Cardiac septum (tissue), 1 donor: Measurements from ENCODE around the gene HDAC11. TPM values are rescaled to one million over a fixed set of nuclear protein-coding genes. Genes with fewer than 3 reads are reported as not detected.
"Not testable (repeated sequence)": the region's sequence is repeated elsewhere in the genome, so short reads cannot be mapped to it uniquely, and the experiment has no call there.

Source experiments
- DNase-seq: peaks from one replicate; pipeline ENCODE4 v3.0.0-alpha.2; 2020; ENCODE audit warnings: low spot score
- intact Hi-C: fragments of 100-400 bp; cut with DNase I; formaldehyde crosslinking; loops from one replicate; pipeline ENCODE4 v1.14.0; 2022
- total RNA-seq: library from RNA; stranded (reverse); fragmentation: NEBNext Ultra II Directional; extraction: Animal tissue kit (Norgen Biotek cat#: 25700); gene quantifications from one replicate; pipeline ENCODE4 v1.2.1, GENCODE V29; 2021
- donor health status: DM: no; HTN: no; CAD: no.

Gene HDAC11
- total RNA-seq, 1 donor from 2014 or later, result 30.7 TPM

- intact Hi-C loops, DNase-seq: not testable (repeated sequence)
Observed at GRCh38 chr3:13485630-13486562, 5.8 kb downstream of the HDAC11 start.

- intact Hi-C loops, result no loop called here
- DNase-seq, result no peak
Observed at GRCh38 chr3:13487403-13487802, 7.3 kb downstream of the HDAC11 start.

GRCh38 chr3:13491206-13491974, 11.3 kb downstream of the HDAC11 start:
- peak; percentile 66 for DNase-seq
- intact Hi-C loops, result no loop called here

DNA sequence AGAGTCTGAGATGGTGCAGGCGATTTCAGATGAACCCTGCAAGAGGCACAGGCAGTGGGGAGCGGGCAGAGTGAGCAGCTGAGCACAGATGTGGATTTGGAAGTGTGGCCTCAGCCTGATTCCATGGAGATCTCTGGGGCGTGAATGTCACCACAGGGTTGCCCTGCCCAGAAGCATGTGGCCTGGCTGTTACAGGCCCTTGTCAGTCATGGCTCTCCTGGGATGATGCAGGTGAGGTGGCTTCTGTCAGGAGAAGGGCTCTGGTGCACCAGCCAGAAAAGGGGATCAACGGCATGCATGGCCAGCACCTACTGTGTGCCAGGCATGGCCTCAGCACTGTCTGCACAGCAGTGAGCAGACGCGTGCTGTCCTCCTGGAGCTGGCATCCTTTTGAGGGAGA, 11.9 kb downstream of the HDAC11 start:
- DNase-seq, result peak; percentile 66
- intact Hi-C loops, result no loop called here

DNA sequence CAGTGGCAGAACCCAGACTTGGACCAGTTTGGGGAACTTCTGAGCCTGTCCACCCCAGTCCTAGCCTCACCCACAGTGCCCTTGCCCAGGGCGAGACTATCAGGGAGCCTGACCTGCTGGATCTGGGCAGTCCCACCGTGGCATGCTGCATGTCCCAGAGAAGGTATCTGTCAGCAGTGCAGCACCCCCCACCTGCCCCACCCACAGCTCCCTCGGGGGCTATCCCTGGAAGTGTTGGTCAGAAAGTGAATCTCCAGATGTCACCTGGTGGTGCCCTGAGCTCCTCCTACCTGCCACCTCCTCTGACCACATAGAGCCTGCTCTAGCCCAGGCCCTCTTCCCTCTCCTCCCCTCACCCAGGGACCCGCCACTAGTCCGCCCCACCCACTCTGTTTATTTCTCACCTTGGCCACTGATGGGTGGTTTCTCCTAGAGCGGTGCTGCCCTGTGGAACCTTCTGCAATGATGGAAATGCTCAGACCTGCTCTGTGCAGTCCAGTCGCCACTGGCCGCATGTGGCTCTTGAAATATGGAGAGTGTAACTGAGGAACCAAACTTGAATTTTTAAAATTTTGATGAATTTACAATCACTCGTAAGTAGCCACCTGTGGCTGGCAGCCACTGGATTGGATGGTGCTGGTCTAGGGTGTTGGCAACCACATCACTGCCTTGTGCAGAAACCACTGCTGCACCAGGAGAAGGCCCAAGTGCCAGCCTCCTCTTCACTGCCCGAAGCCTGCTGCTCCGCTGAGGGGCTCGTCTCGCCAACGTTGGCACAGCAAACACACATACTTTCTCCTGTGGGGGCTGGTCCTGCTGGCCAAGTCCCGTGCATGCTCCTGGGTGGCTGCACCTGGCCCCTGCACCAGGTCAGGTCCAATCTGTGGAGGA, 13.1 kb downstream of the HDAC11 start:
- intact Hi-C loops, result no loop called here
- DNase-seq, result no peak

- intact Hi-C loops, result no loop called here
- no peak for DNase-seq
Observed at GRCh38 chr3:13493867-13494441, 13.8 kb downstream of the HDAC11 start.

GRCh38 chr3:13494463-13495350, 14.6 kb downstream of the HDAC11 start:
- DNase-seq, result no peak
- intact Hi-C loops, result no loop called here

DNA sequence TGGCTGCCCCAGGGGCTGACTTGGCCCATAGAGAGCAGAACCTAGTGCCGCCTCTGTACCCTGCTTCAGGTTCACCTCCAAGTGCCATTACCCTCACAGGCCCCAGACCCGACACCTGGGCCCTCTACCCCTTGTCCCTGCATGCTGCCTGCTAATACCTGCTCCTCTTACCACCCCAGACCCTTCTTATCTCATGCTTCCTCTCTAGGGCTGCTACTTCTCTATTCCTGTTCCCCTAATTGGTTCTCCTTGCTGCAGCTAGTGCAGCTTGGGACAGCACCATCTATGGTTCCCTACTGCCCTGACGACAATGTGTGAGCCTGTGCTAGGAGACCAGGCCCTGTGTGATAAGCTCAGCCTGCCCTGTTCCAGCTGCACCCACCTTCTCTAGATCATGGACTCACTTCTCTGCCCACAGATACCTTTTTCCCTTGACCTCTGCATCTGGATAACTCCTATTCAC, 15.3 kb downstream of the HDAC11 start:
- no peak for DNase-seq
- intact Hi-C loops, result no loop called here

DNA sequence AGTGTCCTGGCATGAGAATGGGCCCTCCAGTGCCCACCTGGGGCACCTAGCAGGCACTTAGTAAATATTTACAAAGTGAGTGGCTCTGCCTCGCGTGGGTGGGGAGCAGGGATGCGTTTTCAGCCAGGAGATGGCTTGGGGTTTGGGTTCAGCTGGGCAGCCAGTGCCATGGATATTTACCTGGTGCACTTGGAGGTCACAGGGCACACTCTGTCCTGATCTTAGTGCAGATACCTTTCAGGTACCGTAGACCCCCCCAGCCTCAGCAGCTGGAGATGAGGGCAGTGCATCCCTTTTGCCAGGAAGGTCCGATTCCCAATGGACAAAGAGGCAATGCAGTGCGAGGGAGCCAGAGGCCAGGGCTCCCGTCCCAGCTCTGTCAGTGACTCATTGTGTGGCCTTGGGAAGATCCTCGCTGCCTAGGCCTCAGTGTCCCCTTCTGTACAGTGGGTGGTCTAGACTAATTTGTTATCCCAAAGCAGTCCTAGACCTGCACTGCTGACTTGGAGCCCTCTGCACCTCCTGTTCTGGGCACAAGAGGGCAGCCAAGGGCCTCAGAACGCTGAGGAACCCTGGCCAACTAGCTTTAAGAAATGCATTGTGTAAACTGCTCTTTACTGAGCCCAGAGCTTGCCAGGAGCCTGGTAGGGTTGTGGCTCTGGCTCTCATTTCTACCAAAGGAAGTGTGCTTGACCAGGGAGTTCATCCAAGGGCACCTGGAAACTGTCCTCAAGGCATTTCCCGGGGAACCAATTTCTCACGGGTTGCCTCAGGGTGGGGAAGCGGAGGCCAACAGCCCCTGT, 16.0 kb downstream of the HDAC11 start:
- intact Hi-C loops, result loop anchor here (1.0 kb wide), 1 partner anchor 152 kb away; no protein-coding TSS in a partner anchor
- no peak for DNase-seq

- intact Hi-C loops, result loop anchor here (1.0 kb wide), 1 partner anchor 151 kb away; no protein-coding TSS in a partner anchor
Observed at GRCh38 chr3:13496879-13497278, 16.8 kb downstream of the HDAC11 start.

GRCh38 chr3:13497386-13497785, 17.3 kb downstream of the HDAC11 start:
- intact Hi-C loops, result no loop called here

More at GRCh38 chr3:13496879-13497278, 16.8 kb downstream of the HDAC11 start:
- no peak for DNase-seq

DNA sequence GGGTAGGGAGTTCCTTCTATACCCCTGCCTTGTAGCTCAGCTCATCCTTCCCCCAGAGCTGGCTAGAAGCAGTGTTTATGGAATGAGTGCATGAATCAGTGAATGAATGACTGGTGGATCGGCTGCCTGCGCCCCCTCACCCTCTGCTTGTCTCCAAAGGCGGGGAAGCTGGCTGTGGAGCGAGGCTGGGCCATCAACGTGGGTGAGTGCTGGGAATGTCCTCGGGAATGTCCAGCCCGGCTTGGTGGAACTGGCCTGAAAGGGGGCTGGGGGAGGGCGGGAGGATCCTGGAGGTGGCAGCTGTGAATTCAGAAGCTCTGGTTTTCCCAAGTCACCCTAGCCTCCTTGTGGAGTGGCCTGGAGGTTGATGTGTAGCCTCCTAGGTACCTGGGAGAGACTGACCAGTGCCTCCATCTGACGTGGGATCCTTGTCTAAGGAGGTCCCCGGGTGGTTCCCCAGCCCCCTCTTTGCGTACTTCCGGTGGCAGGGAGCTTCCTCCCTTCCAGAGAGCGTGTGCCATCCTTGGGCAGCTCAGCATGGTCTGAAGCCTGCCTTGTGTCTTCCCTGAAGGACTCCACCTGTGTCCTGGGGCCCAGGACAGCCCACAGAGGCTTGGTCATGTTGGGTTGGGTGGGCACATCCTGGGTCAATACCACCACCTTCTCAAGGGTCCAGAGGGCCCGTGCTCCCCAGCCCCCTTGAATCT, 18.4 kb downstream of the HDAC11 start:
- intact Hi-C loops, result no loop called here

More at GRCh38 chr3:13497386-13497785, 17.3 kb downstream of the HDAC11 start:
- DNase-seq, result no peak

DNA sequence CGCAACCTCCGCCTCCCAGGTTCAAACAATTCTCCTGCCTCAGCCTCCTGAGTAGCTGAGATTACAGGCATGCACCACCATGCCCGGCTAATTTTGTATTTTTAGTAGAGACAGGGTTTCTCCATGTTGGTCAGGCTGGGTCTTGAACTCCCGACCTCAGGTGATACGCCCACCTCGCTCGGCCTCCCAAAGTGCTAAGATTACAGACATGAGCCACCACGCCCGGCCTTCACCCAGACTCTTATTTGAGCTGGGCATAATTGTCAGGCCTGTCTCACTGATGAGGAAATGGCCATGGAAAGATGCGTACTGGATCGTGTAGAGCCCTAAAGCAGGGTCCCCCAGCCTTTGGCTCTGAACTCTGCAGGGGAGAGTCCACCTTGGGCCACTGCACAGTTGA, 19.1 kb downstream of the HDAC11 start:
- DNase-seq, intact Hi-C loops: not testable (repeated sequence)

More for the DNA sequence above, 18.4 kb downstream of the HDAC11 start:
- DNase-seq, result no peak

DNA sequence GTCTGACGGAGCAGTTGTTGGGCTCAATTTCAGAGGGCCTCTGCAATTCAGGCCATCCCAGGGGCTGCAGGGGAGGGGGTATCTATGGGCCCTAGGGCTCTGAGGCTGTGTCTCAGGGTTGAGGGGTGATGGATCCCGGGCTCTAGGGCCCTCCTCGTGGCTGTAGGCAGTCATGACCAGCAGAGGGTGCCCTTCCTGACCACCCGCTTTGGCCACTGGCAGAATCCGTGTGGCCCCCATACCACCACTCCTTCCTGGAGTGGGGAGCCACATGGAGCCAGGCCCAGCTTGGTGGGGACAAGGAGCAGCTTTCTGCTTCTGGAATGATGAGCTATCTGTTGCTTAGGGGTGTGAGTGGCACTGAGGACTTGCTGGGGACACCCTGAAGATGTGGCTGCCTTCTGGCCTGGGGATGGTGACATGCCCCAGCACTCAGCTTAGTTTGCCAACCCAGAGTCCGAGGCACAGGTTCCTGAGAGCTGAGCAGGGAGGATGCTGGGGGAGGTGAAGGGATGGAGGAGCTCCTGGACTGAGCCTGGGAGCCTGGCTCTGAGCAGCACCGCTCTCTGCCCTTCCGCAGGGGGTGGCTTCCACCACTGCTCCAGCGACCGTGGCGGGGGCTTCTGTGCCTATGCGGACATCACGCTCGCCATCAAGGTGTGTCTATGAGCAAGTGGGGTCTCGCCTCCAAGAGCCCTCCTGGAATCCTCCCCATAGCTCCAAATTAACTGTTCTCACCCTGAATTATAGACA, 20.2 kb downstream of the HDAC11 start:
- no peak for DNase-seq
- intact Hi-C loops, result no loop called here

DNA sequence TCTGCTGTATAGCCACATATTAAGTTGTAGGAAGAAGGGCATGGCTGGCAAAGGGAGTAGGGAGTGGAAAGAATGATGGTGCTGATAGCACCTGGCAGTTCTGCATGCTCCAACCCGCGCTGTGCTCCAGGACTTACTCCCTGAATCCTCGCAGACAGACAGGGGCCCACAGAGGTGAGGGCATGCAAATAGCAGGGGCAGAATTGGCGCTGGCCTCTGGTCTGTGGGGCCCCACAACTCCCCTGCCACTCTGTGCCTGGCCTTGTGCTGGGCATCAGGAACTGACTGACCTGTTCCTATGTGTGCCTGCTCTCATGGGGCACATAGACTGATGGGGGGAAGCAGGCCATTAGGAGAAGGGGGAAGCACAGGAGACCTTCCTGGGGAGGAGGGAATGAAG, 20.9 kb downstream of the HDAC11 start:
- intact Hi-C loops, result no loop called here
- DNase-seq, result no peak

GRCh38 chr3:13501521-13501920, 21.4 kb downstream of the HDAC11 start:
- intact Hi-C loops, result no loop called here

More at GRCh38 chr3:13501521-13501920, 21.4 kb downstream of the HDAC11 start:
- no peak for DNase-seq
